Loucy (cell line): ENCODE results near the gene VWF.

Experiments used
- H2AFZ ChIP-seq: fragments of 200-600 bp; sonication (generic); 2 replicates; pipeline ENCODE4 v1.6.0; 2016; ENCODE audit warnings: antibody characterized with exemption, mild to moderate bottlenecking, low read length, moderate library complexity
- H3F3A ChIP-seq: fragments of 200-600 bp; 2 replicates; pipeline ENCODE4 v1.6.0; 2016; ENCODE audit warnings: antibody characterized with exemption, low read depth, mild to moderate bottlenecking
- H3K27me3 ChIP-seq: fragments of 200-600 bp; sonication (generic); 2 replicates; pipeline ENCODE4 v1.6.1; 2014; ENCODE audit warnings: low read length, mild to moderate bottlenecking; ENCODE audit not compliant: insufficient read depth, poor library complexity, severe bottlenecking
- H3K36me3 ChIP-seq: fragments of 200-600 bp; sonication (generic); 2 replicates; pipeline ENCODE4 v1.6.1; 2016; ENCODE audit warnings: low read length; ENCODE audit not compliant: insufficient read depth
- H3K4me1 ChIP-seq: fragments of 200-600 bp; sonication (generic); 2 replicates; pipeline ENCODE4 v1.5.1; 2014; ENCODE audit warnings: low read length, mild to moderate bottlenecking; ENCODE audit not compliant: insufficient read depth, poor library complexity, severe bottlenecking
- H3K4me2 ChIP-seq: fragments of 200-600 bp; sonication (generic); 2 replicates; pipeline ENCODE4 v1.6.0; 2014; ENCODE audit warnings: antibody characterized with exemption, low read length, low read depth, mild to moderate bottlenecking; ENCODE audit not compliant: poor library complexity, severe bottlenecking
- H3K4me3 ChIP-seq: fragments of 200-600 bp; sonication (generic); 2 replicates; pipeline ENCODE4 v1.5.1; 2014; ENCODE audit warnings: low read length, mild to moderate bottlenecking, mixed read lengths; ENCODE audit not compliant: poor library complexity, severe bottlenecking
- H3K79me2 ChIP-seq: fragments of 200-600 bp; sonication (generic); 2 replicates; pipeline ENCODE4 v1.6.1; 2014; ENCODE audit warnings: low read length; ENCODE audit not compliant: insufficient read depth
- H3K9ac ChIP-seq: fragments of 200-600 bp; sonication (generic); 2 replicates; pipeline ENCODE4 v1.6.0; 2014; ENCODE audit warnings: mild to moderate bottlenecking, low read depth, low read length, moderate library complexity; ENCODE audit not compliant: poor library complexity, severe bottlenecking
- H3K9me2 ChIP-seq: fragments of 200-600 bp; sonication (generic); replicated peaks from 2 replicates; pipeline ENCODE4 v1.6.1; 2016; ENCODE audit warnings: low read depth, low read length, mixed read lengths
- H3K9me3 ChIP-seq: fragments of 200-600 bp; sonication (generic); 2 replicates; pipeline ENCODE4 v1.6.1; 2014; ENCODE audit warnings: mild to moderate bottlenecking, antibody characterized with exemption, low read length, low read depth; ENCODE audit not compliant: insufficient read depth
- H4K20me1 ChIP-seq: fragments of 200-600 bp; sonication (generic); 2 replicates; pipeline ENCODE4 v1.6.0; 2014; ENCODE audit warnings: antibody characterized with exemption, low read length, mild to moderate bottlenecking; ENCODE audit not compliant: insufficient read depth, poor library complexity, severe bottlenecking
- CTCF ChIP-seq: fragments of 200-600 bp; sonication (generic); conservative IDR thresholded peaks from 2 replicates; pipeline ENCODE4 v1.5.1; 2014; ENCODE audit warnings: mild to moderate bottlenecking, antibody characterized with exemption, low read length
- EZH2phosphoT487 ChIP-seq: fragments of 200-600 bp; IDR thresholded peaks from 2 replicates; pipeline ENCODE4 v1.6.1; 2018; ENCODE audit warnings: antibody characterized with exemption, mild to moderate bottlenecking, moderate library complexity, borderline replicate concordance

The VWF gene

GRCh38 chr12:6116471-6117021, 7.9 kb downstream of the VWF start:
- no peak overlapping the region for H3K4me3 ChIP-seq
- H3K36me3 ChIP-seq: no peaks in the 10 kb centered on the region
- H3K4me2 ChIP-seq: peak overlapping the region; percentile 27
- H3K9me2 ChIP-seq: no peaks in the 10 kb centered on the region
- no peaks in the 10 kb centered on the region for H3K9me3 ChIP-seq
- H2AFZ ChIP-seq: 0 out of 2 replicates have a peak overlapping the region, but pooled peaks have one; percentile 31
- no peak for TF ChIP-seq EZH2phosphoT487
- no peaks in the 10 kb centered on the region for H3K27me3 ChIP-seq
- peak overlapping the region; percentile 3 for H3K9ac ChIP-seq
- H3K79me2 ChIP-seq: no peaks in the 10 kb centered on the region
- peaks cover 13% of the 10 kb centered on the region for H3K4me1 ChIP-seq
- H3F3A ChIP-seq: no peaks in the 10 kb centered on the region
- no peaks in the 10 kb centered on the region for H4K20me1 ChIP-seq

GRCh38 chr12:6115389-6115788, 9.1 kb downstream of the VWF start:
- no peak overlapping the region for H3K9ac ChIP-seq
- H3K36me3 ChIP-seq: no peaks in the 10 kb centered on the region
- TF ChIP-seq CTCF: no peak
- no peak for TF ChIP-seq EZH2phosphoT487
- H3K27me3 ChIP-seq: no peaks in the 10 kb centered on the region
- H3K4me3 ChIP-seq: no peak overlapping the region
- no peaks in the 10 kb centered on the region for H3K9me3 ChIP-seq
- H3K4me1 ChIP-seq: peaks cover 13% of the 10 kb centered on the region
- no peak overlapping the region for H3K4me2 ChIP-seq
- H3K9me2 ChIP-seq: no peaks in the 10 kb centered on the region
- H3F3A ChIP-seq: no peaks in the 10 kb centered on the region
- H2AFZ ChIP-seq: no peak overlapping the region
- H4K20me1 ChIP-seq: no peaks in the 10 kb centered on the region
- H3K79me2 ChIP-seq: no peaks in the 10 kb centered on the region

GRCh38 chr12:6114476-6114870, 10.0 kb downstream of the VWF start:
- no peaks in the 10 kb centered on the region for H3K9me2 ChIP-seq
- no peaks in the 10 kb centered on the region for H3K9me3 ChIP-seq
- no peaks in the 10 kb centered on the region for H4K20me1 ChIP-seq
- no peaks in the 10 kb centered on the region for H3K27me3 ChIP-seq
- TF ChIP-seq CTCF: no peak
- no peak for TF ChIP-seq EZH2phosphoT487
- H3K4me3 ChIP-seq: no peak overlapping the region
- no peaks in the 10 kb centered on the region for H3K36me3 ChIP-seq
- H2AFZ ChIP-seq: no peak overlapping the region
- H3K4me2 ChIP-seq: no peak overlapping the region
- H3K79me2 ChIP-seq: no peaks in the 10 kb centered on the region
- peaks cover 13% of the 10 kb centered on the region for H3K4me1 ChIP-seq
- H3K9ac ChIP-seq: no peak overlapping the region
- no peaks in the 10 kb centered on the region for H3F3A ChIP-seq
